H9 (cell line): ENCODE measurements around the gene KCNA4. TPM values are rescaled to one million over a fixed set of nuclear protein-coding genes. Genes with fewer than 3 reads are reported as not detected.

ENCODE experiments used
- DNase-seq: peaks from one replicate; pipeline ENCODE4 v3.0.0-alpha.2; 2017
- H2AFZ ChIP-seq: one replicate; pipeline ENCODE4 v1.6.1; 2013; ENCODE audit warnings: mild to moderate bottlenecking, low read length, control low read depth, moderate library complexity
- H2AK5ac ChIP-seq: 2 replicates; pipeline ENCODE4 v1.6.1; 2013; ENCODE audit warnings: low read length, control low read depth, mixed read lengths; ENCODE audit not compliant: insufficient read length
- H2BK120ac ChIP-seq: one replicate; pipeline ENCODE4 v1.6.1; 2013; ENCODE audit warnings: low read depth, mild to moderate bottlenecking, low read length, control low read depth, inconsistent platforms; ENCODE audit not compliant: poor library complexity, severe bottlenecking
- H2BK12ac ChIP-seq: 2 replicates; pipeline ENCODE4 v1.6.1; 2013; ENCODE audit warnings: low read length, control low read depth, mixed read lengths, low read depth; ENCODE audit not compliant: insufficient read length
- H2BK15ac ChIP-seq: 2 replicates; pipeline ENCODE4 v1.6.1; 2013; ENCODE audit warnings: low read depth, low read length, control low read depth
- H2BK20ac ChIP-seq: one replicate; pipeline ENCODE4 v1.6.1; 2013; ENCODE audit warnings: low read depth, mild to moderate bottlenecking, low read length, control low read depth, inconsistent platforms; ENCODE audit not compliant: poor library complexity, severe bottlenecking
- H2BK5ac ChIP-seq: 2 replicates; pipeline ENCODE4 v1.6.1; 2013; ENCODE audit warnings: low read length, control low read depth, mixed read lengths; ENCODE audit not compliant: insufficient read length
- H3K14ac ChIP-seq: 2 replicates; pipeline ENCODE4 v1.6.1; 2013; ENCODE audit warnings: low read length, control low read depth; ENCODE audit not compliant: insufficient read depth
- H3K18ac ChIP-seq: 2 replicates; pipeline ENCODE4 v1.6.1; 2013; ENCODE audit warnings: low read depth, mild to moderate bottlenecking, mixed read lengths, low read length, control low read depth; ENCODE audit not compliant: insufficient read length
- H3K23ac ChIP-seq: 2 replicates; pipeline ENCODE4 v1.6.1; 2013; ENCODE audit warnings: low read length, control low read depth, mixed read lengths, low read depth; ENCODE audit not compliant: insufficient read length
- H3K23me2 ChIP-seq: 2 replicates; pipeline ENCODE4 v1.6.1; 2013; ENCODE audit warnings: low read depth, mild to moderate bottlenecking, mixed read lengths, low read length, control low read depth; ENCODE audit not compliant: insufficient read length, poor library complexity, severe bottlenecking
- H3K27ac ChIP-seq: 2 replicates; pipeline ENCODE4 v1.5.1; 2013; ENCODE audit warnings: low read length, control low read depth, mixed read lengths, low read depth; ENCODE audit not compliant: insufficient read length
- H3K27me3 ChIP-seq: 2 replicates; pipeline ENCODE4 v1.6.1; 2013; ENCODE audit warnings: low read length, control low read depth, inconsistent platforms; ENCODE audit not compliant: insufficient read depth
- H3K4ac ChIP-seq: 2 replicates; pipeline ENCODE4 v1.6.1; 2013; ENCODE audit warnings: low read depth, mild to moderate bottlenecking, control low read depth, inconsistent platforms, low read length, moderate library complexity
- H3K4me1 ChIP-seq: 2 replicates; pipeline ENCODE4 v1.6.1; 2013; ENCODE audit warnings: low read length, control low read depth, inconsistent platforms; ENCODE audit not compliant: insufficient read depth
- H3K4me2 ChIP-seq: 2 replicates; pipeline ENCODE4 v1.6.1; 2013; ENCODE audit warnings: low read length, control low read depth, mixed read lengths; ENCODE audit not compliant: insufficient read length, insufficient read depth
- H3K56ac ChIP-seq: 2 replicates; pipeline ENCODE4 v1.6.1; 2013; ENCODE audit warnings: low read depth, mild to moderate bottlenecking, mixed read lengths, low read length, control low read depth; ENCODE audit not compliant: insufficient read length
- H3K79me1 ChIP-seq: 2 replicates; pipeline ENCODE4 v1.6.1; 2013; ENCODE audit warnings: low read depth, mild to moderate bottlenecking, moderate library complexity, low read length, control low read depth, inconsistent platforms; ENCODE audit not compliant: insufficient read depth, poor library complexity, severe bottlenecking
- H3K79me2 ChIP-seq: 2 replicates; pipeline ENCODE4 v1.6.1; 2013; ENCODE audit warnings: low read length, control low read depth, inconsistent platforms; ENCODE audit not compliant: insufficient read depth
- H3K9ac ChIP-seq: 2 replicates; pipeline ENCODE4 v1.6.1; 2013; ENCODE audit warnings: low read length, control low read depth, mixed read lengths; ENCODE audit not compliant: insufficient read length; ENCODE audit errors: extremely low read depth
- H3K9me3 ChIP-seq: one replicate; pipeline ENCODE4 v1.6.1; 2013; ENCODE audit warnings: low read depth, low read length, inconsistent platforms; ENCODE audit not compliant: control insufficient read depth
- H3T11ph ChIP-seq: one replicate; pipeline ENCODE4 v1.6.1; 2013; ENCODE audit warnings: mild to moderate bottlenecking, low read length, control low read depth, inconsistent platforms
- H4K20me1 ChIP-seq: one replicate; pipeline ENCODE4 v1.6.1; 2013; ENCODE audit not compliant: control insufficient read depth, insufficient read length, insufficient read depth
- H4K5ac ChIP-seq: 2 replicates; pipeline ENCODE4 v1.6.1; 2013; ENCODE audit warnings: low read depth, mild to moderate bottlenecking, mixed read lengths, low read length, control low read depth; ENCODE audit not compliant: insufficient read length
- H4K8ac ChIP-seq: replicated peaks from 2 replicates; pipeline ENCODE4 v1.6.1; 2013; ENCODE audit warnings: low read length, control low read depth, mixed read lengths, low read depth; ENCODE audit not compliant: insufficient read length
- H4K91ac ChIP-seq: 2 replicates; pipeline ENCODE4 v1.6.1; 2013; ENCODE audit warnings: low read depth, mild to moderate bottlenecking, moderate library complexity, mixed read lengths, low read length, control low read depth; ENCODE audit not compliant: insufficient read length
- H3K27ac Mint-ChIP-seq, 3 experiments: 2 replicates in 2 of 3; 3 replicates in 1 of 3; pipeline ENCODE4 v1.8.0; 2020 to 2021; ENCODE audit warnings: mixed read lengths in 3 of 3, mild to moderate bottlenecking in 1 of 3, moderate library complexity in 1 of 3
- H3K27me3 Mint-ChIP-seq: 2 replicates; pipeline ENCODE4 v1.8.0; 2021; ENCODE audit warnings: low read depth, mild to moderate bottlenecking, moderate library complexity, mixed read lengths
- H3K36me3 Mint-ChIP-seq, 3 experiments: 2 replicates in 2 of 3; 3 replicates in 1 of 3; pipeline ENCODE4 v1.8.0; 2020 to 2021; ENCODE audit warnings: low read depth in 3 of 3, mixed read lengths in 3 of 3; ENCODE audit not compliant: insufficient read depth in 1 of 3
- H3K4me1 Mint-ChIP-seq, 2 experiments: 2 replicates each; pipeline ENCODE4 v1.8.0; 2020; ENCODE audit warnings: mixed read lengths in 2 of 2
- H3K4me3 Mint-ChIP-seq, 2 experiments: 2 replicates in 1 of 2; 3 replicates in 1 of 2; pipeline ENCODE4 v1.8.0; 2020 to 2021; ENCODE audit warnings: mild to moderate bottlenecking in 2 of 2, mixed read lengths in 2 of 2, moderate library complexity in 1 of 2
- H3K9me3 Mint-ChIP-seq, 2 experiments: 2 replicates in 1 of 2; 3 replicates in 1 of 2; pipeline ENCODE4 v1.8.0; 2020; ENCODE audit warnings: mild to moderate bottlenecking in 2 of 2, mixed read lengths in 2 of 2, moderate library complexity in 1 of 2
- WGBS: extraction: QIAGEN DNeasy Blood & Tissue Kit; methylation state at CpG from one replicate; pipeline ENCODE4 v1.1.7; 2013; ENCODE audit warnings: missing lambda C conversion rate, low lambda C conversion rate, mixed read lengths; ENCODE audit not compliant: insufficient read length; ENCODE audit errors: extremely low coverage; 5-methylcytosine and 5-hydroxymethylcytosine counted together
- total RNA-seq: library from RNA; stranded (reverse); gene quantifications from 2 replicates; pipeline ENCODE4 v1.2.1, GENCODE V29; 2021
- TF ChIP-seq, protein P1 (sequence below): fragments of 200-600 bp; sonication (generic); conservative IDR thresholded peaks from 3 replicates; pipeline ENCODE4 v1.8.0; 2021; ENCODE audit warnings: antibody characterized with exemption, mild to moderate bottlenecking

KCNA4 gene
- total RNA-seq, 1 experiment from 2014 or later = not detected

DNA sequence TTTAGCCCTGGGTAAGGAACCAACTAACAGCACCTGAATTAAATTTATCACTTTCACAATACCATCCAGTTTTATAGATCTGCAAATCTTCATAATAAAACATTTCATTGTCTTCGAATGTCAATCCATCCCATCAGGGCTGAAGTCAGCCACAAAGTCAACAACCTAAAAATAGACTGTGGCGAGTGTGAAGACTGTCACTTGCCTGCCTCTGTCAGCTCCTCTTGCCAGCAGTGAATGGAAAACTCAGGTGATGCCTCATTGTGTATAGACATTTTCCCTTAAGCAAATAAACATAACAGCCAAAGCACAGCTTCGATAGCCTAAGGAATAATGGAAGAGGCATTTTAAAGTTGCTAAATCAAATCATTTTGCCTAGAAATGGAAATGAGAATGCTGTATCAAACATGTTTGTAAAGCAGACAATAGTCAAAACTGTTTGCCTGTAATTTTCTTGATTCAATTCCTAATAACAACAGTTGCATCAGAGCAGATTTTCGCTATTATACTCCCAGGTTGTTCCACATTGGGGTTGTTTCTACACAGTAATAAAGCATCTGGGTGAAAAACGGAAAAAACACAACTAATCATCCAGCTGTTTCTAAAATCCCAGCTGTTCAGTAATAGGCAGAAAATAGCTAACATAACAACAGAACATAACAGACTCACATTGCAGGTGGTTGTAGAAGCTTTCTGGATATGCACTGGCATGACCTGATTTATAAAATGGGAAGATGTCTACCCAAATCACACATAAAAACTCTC, 15.7 kb downstream of the KCNA4 start:
- TF ChIP-seq, protein P1, sequence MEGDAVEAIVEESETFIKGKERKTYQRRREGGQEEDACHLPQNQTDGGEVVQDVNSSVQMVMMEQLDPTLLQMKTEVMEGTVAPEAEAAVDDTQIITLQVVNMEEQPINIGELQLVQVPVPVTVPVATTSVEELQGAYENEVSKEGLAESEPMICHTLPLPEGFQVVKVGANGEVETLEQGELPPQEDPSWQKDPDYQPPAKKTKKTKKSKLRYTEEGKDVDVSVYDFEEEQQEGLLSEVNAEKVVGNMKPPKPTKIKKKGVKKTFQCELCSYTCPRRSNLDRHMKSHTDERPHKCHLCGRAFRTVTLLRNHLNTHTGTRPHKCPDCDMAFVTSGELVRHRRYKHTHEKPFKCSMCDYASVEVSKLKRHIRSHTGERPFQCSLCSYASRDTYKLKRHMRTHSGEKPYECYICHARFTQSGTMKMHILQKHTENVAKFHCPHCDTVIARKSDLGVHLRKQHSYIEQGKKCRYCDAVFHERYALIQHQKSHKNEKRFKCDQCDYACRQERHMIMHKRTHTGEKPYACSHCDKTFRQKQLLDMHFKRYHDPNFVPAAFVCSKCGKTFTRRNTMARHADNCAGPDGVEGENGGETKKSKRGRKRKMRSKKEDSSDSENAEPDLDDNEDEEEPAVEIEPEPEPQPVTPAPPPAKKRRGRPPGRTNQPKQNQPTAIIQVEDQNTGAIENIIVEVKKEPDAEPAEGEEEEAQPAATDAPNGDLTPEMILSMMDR = no peak
- no peaks in the 10 kb centered on the region for H3K4me1 Mint-ChIP-seq
- 100% methylated on average over 1 of the region's 5 CpGs for WGBS

More for the DNA sequence above, 15.7 kb downstream of the KCNA4 start:
- H4K5ac ChIP-seq = no peak overlapping the region
- no peaks in the 10 kb centered on the region for H3K9me3 ChIP-seq
- Mint-ChIP-seq H3K4me3 (no peak overlapping the region), H3K9me3 (no peaks in the 10 kb centered on the region), H3K36me3 (no peaks in the 10 kb centered on the region), H3K27ac (no peak overlapping the region), H3K27me3 (peaks cover 49% of the 10 kb centered on the region)
- H3T11ph ChIP-seq = no peak overlapping the region
- H2BK20ac ChIP-seq = no peak overlapping the region
- H3K4ac ChIP-seq = no peak overlapping the region
- H2BK15ac ChIP-seq = no peak overlapping the region
- no peak for DNase-seq
- H2BK12ac ChIP-seq = no peak overlapping the region
- H3K56ac ChIP-seq = no peak overlapping the region
- H3K27ac ChIP-seq = no peak overlapping the region
- H2BK5ac ChIP-seq = no peak overlapping the region
- no peak overlapping the region for H3K14ac ChIP-seq
- H3K79me1 ChIP-seq = no peaks in the 10 kb centered on the region
- no peak overlapping the region for H3K9ac ChIP-seq
- H3K4me2 ChIP-seq = no peak overlapping the region
- no peak overlapping the region for H3K18ac ChIP-seq
- H3K27me3 ChIP-seq = no peaks in the 10 kb centered on the region
- no peak overlapping the region for H4K91ac ChIP-seq
- no peak overlapping the region for H2AFZ ChIP-seq
- H3K4me1 ChIP-seq = no peaks in the 10 kb centered on the region
- H3K79me2 ChIP-seq = no peaks in the 10 kb centered on the region
- H3K23me2 ChIP-seq = no peaks in the 10 kb centered on the region
- no peaks in the 10 kb centered on the region for H4K20me1 ChIP-seq
- H4K8ac ChIP-seq = no peak overlapping the region
- no peak overlapping the region for H2AK5ac ChIP-seq
- no peak overlapping the region for H3K23ac ChIP-seq
- no peak overlapping the region for H2BK120ac ChIP-seq
